ENCODE data around the gene MICAL2. TPM values are rescaled to one million over a fixed set of nuclear protein-coding genes. Genes with fewer than 3 reads are reported as not detected.

Gene MICAL2
- total RNA-seq, 3 donors from 2014 or later, result 263 to 384 (median 312) TPM

DNA sequence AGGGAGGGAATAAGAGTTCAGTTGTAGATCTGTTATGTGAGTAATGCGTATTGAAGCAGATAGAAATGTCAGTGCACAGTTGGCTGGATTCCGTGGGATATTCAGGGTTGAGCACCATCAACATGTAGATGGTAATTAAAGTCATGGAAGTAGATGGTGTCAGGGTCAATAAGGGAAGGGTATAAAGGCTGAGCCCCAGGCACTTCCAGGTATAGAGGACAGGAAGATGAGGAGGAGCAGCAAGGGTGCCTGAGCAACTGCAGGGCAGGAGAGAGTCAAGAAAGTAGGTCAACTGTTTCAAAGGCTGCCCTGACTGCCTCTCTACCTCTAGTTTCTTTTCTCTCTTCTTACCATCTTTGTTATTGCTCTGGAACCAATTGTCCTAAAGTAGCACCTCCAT, 85.9 kb downstream of the MICAL2 start:
- Histone ChIP-seq H3K36me3 (ENCODE audit: low read depth) (no peaks in the 10 kb centered on the region), H3K4me1 (ENCODE audit: low read depth) (peaks cover 14% of the 10 kb centered on the region), H3K4me3 (no peak overlapping the region), H3K9me3 (no peaks in the 10 kb centered on the region)
- TF ChIP-seq, protein P1, sequence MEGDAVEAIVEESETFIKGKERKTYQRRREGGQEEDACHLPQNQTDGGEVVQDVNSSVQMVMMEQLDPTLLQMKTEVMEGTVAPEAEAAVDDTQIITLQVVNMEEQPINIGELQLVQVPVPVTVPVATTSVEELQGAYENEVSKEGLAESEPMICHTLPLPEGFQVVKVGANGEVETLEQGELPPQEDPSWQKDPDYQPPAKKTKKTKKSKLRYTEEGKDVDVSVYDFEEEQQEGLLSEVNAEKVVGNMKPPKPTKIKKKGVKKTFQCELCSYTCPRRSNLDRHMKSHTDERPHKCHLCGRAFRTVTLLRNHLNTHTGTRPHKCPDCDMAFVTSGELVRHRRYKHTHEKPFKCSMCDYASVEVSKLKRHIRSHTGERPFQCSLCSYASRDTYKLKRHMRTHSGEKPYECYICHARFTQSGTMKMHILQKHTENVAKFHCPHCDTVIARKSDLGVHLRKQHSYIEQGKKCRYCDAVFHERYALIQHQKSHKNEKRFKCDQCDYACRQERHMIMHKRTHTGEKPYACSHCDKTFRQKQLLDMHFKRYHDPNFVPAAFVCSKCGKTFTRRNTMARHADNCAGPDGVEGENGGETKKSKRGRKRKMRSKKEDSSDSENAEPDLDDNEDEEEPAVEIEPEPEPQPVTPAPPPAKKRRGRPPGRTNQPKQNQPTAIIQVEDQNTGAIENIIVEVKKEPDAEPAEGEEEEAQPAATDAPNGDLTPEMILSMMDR (IDR thresholded peaks at IDR 0.05), result no peak
- DNase-seq (no peak), ATAC-seq (peak; percentile 9)
- intact Hi-C loops (cut with DNase I, micrococcal nuclease), result no loop called here

- TF ChIP-seq, protein P1 (IDR thresholded peaks at IDR 0.05), result no peak
- intact Hi-C loops (cut with DNase I, micrococcal nuclease), result no loop called here
- no peaks in the 10 kb centered on the region for H3K36me3 ChIP-seq (ENCODE audit: low read depth)
- H3K4me1 ChIP-seq (ENCODE audit: low read depth), result peaks cover 14% of the 10 kb centered on the region
- no peaks in the 10 kb centered on the region for H3K9me3 ChIP-seq
- ATAC-seq, result no peak
- no peak overlapping the region for H3K4me3 ChIP-seq
- no peak for DNase-seq
Measured at GRCh38 chr11:12196872-12197271, 86.5 kb downstream of the MICAL2 start.

DNA sequence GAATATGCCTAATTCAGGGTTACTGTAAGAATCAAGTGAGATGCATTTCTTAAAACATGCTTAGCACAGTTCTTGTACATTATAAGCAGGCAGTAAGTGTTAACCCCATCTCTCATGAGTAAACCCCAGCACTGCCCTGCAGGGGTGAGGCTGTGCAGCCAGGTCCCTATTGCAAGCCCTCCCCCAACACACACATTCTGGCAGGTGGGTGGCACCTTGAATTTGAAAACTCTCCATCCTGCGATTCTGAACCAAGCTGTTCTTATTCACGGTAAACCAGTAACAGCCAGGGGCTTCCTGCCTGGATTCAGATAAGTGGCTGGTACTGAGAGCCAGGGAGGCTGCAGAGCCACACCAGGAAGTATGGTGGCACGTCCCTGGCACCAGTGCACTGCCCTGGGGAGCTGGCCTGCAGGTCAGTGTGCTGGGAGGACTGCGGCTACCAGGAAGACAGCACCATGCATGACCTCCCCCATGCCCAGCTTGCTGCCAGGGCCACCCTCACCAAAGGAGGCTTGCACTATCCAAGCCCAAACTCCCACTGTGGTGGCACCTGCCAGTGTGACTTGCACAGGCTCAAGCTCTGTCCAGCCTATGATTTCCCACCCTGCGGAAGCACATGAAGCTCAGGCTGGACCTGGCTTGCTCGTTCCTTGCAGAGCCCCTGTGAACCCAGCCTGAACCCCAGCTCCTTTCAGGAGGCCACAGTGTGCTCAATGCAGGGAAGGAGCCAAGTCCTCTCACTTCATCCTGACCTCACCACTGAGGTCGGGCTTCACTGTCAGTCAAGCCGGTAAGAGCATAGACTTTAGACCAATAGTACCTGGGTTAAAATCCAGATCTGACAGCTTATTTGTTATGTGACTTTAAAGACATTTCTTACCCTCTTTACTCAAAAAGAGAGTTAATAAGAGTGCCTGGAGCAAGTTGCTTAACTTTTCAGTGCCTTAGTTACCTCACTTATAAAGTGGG, 88.1 kb downstream of the MICAL2 start:
- DNase-seq (no peak), ATAC-seq (peak; percentile 8)
- Histone ChIP-seq H3K4me1 (ENCODE audit: low read depth) (peaks cover 14% of the 10 kb centered on the region), H3K4me3 (no peak overlapping the region), H3K9me3 (no peaks in the 10 kb centered on the region), H3K36me3 (ENCODE audit: low read depth) (no peaks in the 10 kb centered on the region)
- intact Hi-C loops (cut with DNase I, micrococcal nuclease), result no loop called here
- TF ChIP-seq, protein P1 (IDR thresholded peaks at IDR 0.05), result no peak

- DNase-seq (peak in 2 of 3 donors; percentile 59), ATAC-seq (peak; percentile 76)
- Histone ChIP-seq H3K9me3 (no peaks in the 10 kb centered on the region), H3K36me3 (ENCODE audit: low read depth) (no peaks in the 10 kb centered on the region), H3K4me3 (no peak overlapping the region), H3K4me1 (ENCODE audit: low read depth) (peaks cover 14% of the 10 kb centered on the region)
- intact Hi-C loops (cut with DNase I, micrococcal nuclease), result no loop called here
- TF ChIP-seq, protein P1 (IDR thresholded peaks at IDR 0.05), result no peak
Measured at GRCh38 chr11:12199231-12199948, 89.0 kb downstream of the MICAL2 start.

- Histone ChIP-seq H3K9me3 (no peaks in the 10 kb centered on the region), H3K36me3 (ENCODE audit: low read depth) (no peaks in the 10 kb centered on the region), H3K4me3 (no peak overlapping the region), H3K4me1 (ENCODE audit: low read depth) (peaks cover 14% of the 10 kb centered on the region)
- intact Hi-C loops (cut with DNase I, micrococcal nuclease), result no loop called here
- ATAC-seq (no peak), DNase-seq (peak in 1 of 3 donors; percentile 29)
- TF ChIP-seq, protein P1 (IDR thresholded peaks at IDR 0.05), result no peak
Measured at GRCh38 chr11:12200279-12200990, 90.0 kb downstream of the MICAL2 start.
